Cardiac fibroblast (primary cell): ENCODE results near the gene MLX.
"Not testable (repeated sequence)": the region's sequence is repeated elsewhere in the genome, so short reads cannot be mapped to it uniquely, and the experiment has no call there.

Source experiments
- DNase-seq, 2 donors: peaks; one replicate each; pipeline versions ENCODE4 v3.0.0 to v3.0.0-alpha.2; 2010; ENCODE audit warnings: low read depth in 2 of 2
- H3K4me3 ChIP-seq, 2 donors: replicated peaks in 1 of 2; 1 replicate in 1 of 2; 2 replicates in 1 of 2; pipeline ENCODE4 v1.5.1; 2011; ENCODE audit warnings: low read depth in 2 of 2, low read length in 2 of 2, mild to moderate bottlenecking in 2 of 2, moderate library complexity in 1 of 2
- CTCF ChIP-seq: IDR thresholded peaks from one replicate; pipeline ENCODE4 v1.5.1; 2011; ENCODE audit warnings: low read depth, mild to moderate bottlenecking, low read length, inconsistent platforms

MLX gene

DNA sequence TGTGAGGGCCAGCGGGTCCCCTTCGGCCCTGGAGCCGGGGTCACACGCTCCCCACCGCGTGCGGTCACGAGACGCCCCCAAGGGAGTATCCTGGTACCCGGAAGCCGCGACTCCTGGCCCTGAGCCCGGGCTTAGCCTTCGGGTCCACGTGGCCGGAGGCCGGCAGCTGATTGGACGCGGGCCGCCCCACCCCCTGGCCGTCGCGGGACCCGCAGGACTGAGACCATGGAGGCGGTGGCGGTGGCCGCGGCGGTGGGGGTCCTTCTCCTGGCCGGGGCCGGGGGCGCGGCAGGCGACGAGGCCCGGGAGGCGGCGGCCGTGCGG lies 30.9 kb upstream of the MLX start, which contains the start of gene NAGLU:
NAGLU (plus strand) TSS at position 194 of the 324 bp plus-strand sequence; CDS start at position 226, 32 bp downstream.
- no peak for TF ChIP-seq CTCF
- peak; percentile 84 to 94 for DNase-seq
- peak within 1 kb of the TSS; percentile 59 to 61 for H3K4me3 ChIP-seq

GRCh38 chr17:42536372-42537155 lies 30.3 kb upstream of the MLX start:
- peak overlapping the region; percentile 59 to 61 for H3K4me3 ChIP-seq
- peak; percentile 84 to 91 for DNase-seq
- TF ChIP-seq CTCF: no peak

GRCh38 chr17:42537156-42537805 lies 29.6 kb upstream of the MLX start:
- TF ChIP-seq CTCF: no peak
- H3K4me3 ChIP-seq: peak overlapping the region; percentile 59 to 61
- no peak for DNase-seq

- TF ChIP-seq CTCF: no peak
- DNase-seq: no peak
- no peak overlapping the region for H3K4me3 ChIP-seq
Measured at GRCh38 chr17:42537826-42538451, 29.0 kb upstream of the MLX start.

- no peak overlapping the region for H3K4me3 ChIP-seq
Measured at GRCh38 chr17:42538482-42538881, 28.4 kb upstream of the MLX start.

GRCh38 chr17:42540558-42540957 lies 26.3 kb upstream of the MLX start:
- DNase-seq, H3K4me3 ChIP-seq: not testable (repeated sequence)

More at GRCh38 chr17:42538482-42538881, 28.4 kb upstream of the MLX start:
- no peak for DNase-seq
- no peak for TF ChIP-seq CTCF
